ENCODE measurements around the gene ISY1. TPM values are rescaled to one million over a fixed set of nuclear protein-coding genes. Genes with fewer than 3 reads are reported as not detected.

Gene ISY1
- total and polyA plus RNA-seq, 12 donors: 15.9 to 35.4 (median 29.5) TPM

DNA sequence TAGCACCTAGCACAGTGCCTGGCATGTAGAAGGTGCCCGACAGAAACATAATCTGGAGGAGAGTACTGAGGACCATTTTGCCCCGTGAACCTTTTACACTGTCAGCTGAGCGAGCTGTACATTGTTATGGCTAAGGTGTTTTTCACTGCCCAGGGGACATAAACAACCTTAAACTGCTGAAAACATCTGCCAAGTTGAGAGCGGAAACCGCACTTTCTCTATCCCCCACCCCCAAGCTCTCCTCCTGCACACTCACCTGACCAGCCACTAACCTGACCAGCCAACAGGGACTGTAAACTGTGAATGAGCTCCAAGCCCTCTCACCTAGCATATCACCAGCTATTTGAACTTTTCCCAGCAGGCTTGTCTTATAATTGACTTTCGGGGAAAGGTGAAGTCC, 56.8 kb downstream of the ISY1 start:
- TF ChIP-seq, protein P1, sequence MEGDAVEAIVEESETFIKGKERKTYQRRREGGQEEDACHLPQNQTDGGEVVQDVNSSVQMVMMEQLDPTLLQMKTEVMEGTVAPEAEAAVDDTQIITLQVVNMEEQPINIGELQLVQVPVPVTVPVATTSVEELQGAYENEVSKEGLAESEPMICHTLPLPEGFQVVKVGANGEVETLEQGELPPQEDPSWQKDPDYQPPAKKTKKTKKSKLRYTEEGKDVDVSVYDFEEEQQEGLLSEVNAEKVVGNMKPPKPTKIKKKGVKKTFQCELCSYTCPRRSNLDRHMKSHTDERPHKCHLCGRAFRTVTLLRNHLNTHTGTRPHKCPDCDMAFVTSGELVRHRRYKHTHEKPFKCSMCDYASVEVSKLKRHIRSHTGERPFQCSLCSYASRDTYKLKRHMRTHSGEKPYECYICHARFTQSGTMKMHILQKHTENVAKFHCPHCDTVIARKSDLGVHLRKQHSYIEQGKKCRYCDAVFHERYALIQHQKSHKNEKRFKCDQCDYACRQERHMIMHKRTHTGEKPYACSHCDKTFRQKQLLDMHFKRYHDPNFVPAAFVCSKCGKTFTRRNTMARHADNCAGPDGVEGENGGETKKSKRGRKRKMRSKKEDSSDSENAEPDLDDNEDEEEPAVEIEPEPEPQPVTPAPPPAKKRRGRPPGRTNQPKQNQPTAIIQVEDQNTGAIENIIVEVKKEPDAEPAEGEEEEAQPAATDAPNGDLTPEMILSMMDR (IDR thresholded peaks at IDR 0.05): no peak
- no peak overlapping the region for H3K4me3 ChIP-seq
- H3K27me3 ChIP-seq: no peaks in the 10 kb centered on the region
- 95 to 96% methylated on average over 6 of the region's 6 CpGs for WGBS, 2 donors
- intact Hi-C loops (cut with DNase I): no loop called here
- no peak for ATAC-seq
- no peak overlapping the region for H3K27ac ChIP-seq
- peaks cover 0 to 41% (median 0%) of the 10 kb centered on the region in 9 donors for H3K36me3 ChIP-seq
- no peaks in the 10 kb centered on the region for H3K9me3 ChIP-seq
- H3K4me1 ChIP-seq: peaks cover 0 to 30% (median 18%) of the 10 kb centered on the region in 9 donors
- DNase-seq: no peak

DNA sequence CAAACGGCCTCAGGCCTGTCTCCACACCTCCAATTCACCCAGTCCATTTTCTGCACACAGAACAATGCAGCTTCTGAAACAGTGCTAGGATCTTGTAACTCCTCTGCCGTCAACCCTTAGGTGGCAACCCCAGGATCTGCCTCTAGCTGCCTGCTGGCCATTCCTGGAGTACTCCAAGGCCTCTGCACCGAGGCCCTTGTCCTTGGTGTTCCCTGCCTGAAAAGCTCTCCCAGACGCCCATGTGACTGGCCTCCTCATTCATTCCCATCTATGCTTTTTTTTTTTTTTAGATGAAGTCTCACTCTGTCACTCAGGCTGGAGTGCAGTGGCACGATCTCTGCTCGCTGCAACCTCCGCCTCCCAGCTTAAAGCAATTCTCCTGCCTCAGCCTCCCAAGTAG, 57.6 kb downstream of the ISY1 start:
- no peak overlapping the region for H3K4me3 ChIP-seq
- no peaks in the 10 kb centered on the region for H3K27me3 ChIP-seq
- DNase-seq: no peak
- peaks cover 0 to 39% (median 0%) of the 10 kb centered on the region in 9 donors for H3K36me3 ChIP-seq
- 90 to 92% methylated on average over 7 of the region's 7 CpGs for WGBS, 2 donors
- peaks cover 0 to 30% (median 18%) of the 10 kb centered on the region in 9 donors for H3K4me1 ChIP-seq
- no peaks in the 10 kb centered on the region for H3K9me3 ChIP-seq
- intact Hi-C loops (cut with DNase I): no loop called here
- H3K27ac ChIP-seq: no peak overlapping the region
- TF ChIP-seq, protein P1 (IDR thresholded peaks at IDR 0.05): no peak
- ATAC-seq: no peak

DNA sequence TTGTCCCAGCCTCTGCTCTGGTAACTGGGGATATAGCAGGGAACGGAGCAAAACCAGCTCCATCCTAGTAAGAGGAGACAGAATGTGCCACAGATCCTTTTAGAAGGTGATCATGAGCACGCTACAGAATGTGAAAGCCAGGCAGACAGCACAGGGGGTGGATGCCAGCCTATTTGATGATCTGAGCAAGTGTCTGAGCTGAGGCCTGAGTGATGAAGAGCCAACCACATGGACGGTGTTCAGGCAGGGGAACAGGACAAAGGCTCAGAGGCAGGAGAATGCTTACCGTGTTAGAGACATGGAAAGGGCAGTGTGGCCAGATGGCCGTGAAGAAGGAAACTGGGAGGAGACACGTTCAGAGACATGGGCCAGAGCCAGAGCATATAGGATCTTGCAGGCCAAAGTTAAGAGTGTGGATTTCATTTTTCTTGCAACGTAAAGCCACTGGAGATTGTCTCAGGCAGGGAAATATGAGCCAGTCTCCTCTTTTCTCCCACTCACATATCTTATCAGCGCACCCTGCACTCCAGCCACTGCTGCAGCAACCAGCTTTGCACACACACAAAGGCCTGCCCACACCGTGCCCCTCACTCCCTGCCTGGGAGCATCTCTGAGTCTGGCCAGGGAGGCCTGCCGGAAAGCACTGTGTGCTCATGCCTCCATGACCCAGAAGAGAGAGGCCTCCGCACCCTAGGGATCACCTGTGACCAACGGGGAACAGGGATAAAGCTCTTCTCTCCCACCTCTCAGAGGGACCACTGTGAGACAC, 59.3 kb downstream of the ISY1 start:
- peaks cover 0 to 34% (median 0%) of the 10 kb centered on the region in 9 donors for H3K36me3 ChIP-seq

DNA sequence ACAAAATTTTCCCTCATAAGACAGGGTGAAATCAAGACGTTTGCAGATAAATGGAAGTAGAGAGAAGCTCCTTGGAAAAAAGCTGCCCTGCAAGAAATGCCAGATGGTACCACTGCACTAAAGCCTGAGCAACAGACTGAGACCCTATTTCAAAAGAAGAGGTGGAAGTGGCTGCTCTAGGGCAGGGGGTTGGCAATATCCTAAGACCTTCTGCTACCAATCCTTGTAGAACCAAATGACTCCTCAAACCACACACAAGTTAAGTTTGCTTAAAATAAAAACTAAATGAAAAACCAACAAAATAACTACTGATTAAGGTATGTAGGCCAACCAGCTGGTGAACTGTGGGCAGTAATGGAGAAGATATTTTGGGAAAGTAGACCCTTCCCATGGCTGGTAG, 60.6 kb downstream of the ISY1 start:
- ATAC-seq: no peak
- no peak overlapping the region for H3K27ac ChIP-seq
- H3K4me1 ChIP-seq: peaks cover 0 to 16% (median 11%) of the 10 kb centered on the region in 9 donors

More for the DNA sequence above, 59.3 kb downstream of the ISY1 start:
- H3K27me3 ChIP-seq: no peaks in the 10 kb centered on the region
- peaks cover 0 to 26% (median 18%) of the 10 kb centered on the region in 9 donors for H3K4me1 ChIP-seq
- DNase-seq: no peak
- ATAC-seq: peak in 7 of 8 donors; percentile 32 to 88 (median 57)
- 48 to 56% methylated on average over 12 of the region's 12 CpGs for WGBS, 2 donors
- TF ChIP-seq, protein P1 (IDR thresholded peaks at IDR 0.05): no peak
- no peak overlapping the region for H3K4me3 ChIP-seq
- no peak overlapping the region for H3K27ac ChIP-seq
- intact Hi-C loops (cut with DNase I): no loop called here
- no peaks in the 10 kb centered on the region for H3K9me3 ChIP-seq

More for the DNA sequence above, 60.6 kb downstream of the ISY1 start:
- TF ChIP-seq, protein P1 (IDR thresholded peaks at IDR 0.05): no peak
- 75 to 76% methylated on average over 1 of the region's 1 CpG for WGBS, 2 donors
- DNase-seq: no peak
- intact Hi-C loops (cut with DNase I): no loop called here
- Histone ChIP-seq H3K27me3 (no peaks in the 10 kb centered on the region), H3K4me3 (no peak overlapping the region), H3K9me3 (no peaks in the 10 kb centered on the region), H3K36me3 (peaks cover 0 to 36% (median 0%) of the 10 kb centered on the region in 9 donors)

All from heart right ventricle (tissue), 16 donors.